HG02870 (cell line): ENCODE data around the gene NCF4.

ENCODE experiments used
- ATAC-seq: cut with Tn5 transposase; IDR thresholded peaks from one replicate; pipeline ENCODE4 v1.9.1; 2021; ENCODE audit warnings: mild to moderate bottlenecking, moderate library complexity; ENCODE audit not compliant: unreplicated experiment

The NCF4 gene

DNA sequence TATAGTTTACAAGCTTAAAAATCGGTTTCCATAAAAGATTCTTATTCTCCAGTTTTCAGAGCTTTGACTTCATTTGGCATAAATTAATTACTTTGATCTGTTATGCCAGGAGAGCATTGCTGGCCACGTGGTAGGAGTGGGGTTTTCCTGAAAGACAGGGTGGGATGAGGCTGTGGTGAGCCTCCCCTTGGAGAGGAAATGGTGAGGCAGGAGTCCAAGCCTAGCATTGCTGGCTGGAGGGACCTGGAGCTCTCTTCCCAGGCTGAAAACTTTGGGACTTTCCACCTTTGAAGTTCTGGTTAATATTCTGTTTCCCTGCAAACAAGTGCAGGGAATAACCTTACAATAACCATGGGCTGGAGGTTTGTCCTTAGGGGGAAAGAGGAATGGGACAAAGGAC lies 31.5 kb downstream of the NCF4 start:
- no peak for ATAC-seq

DNA sequence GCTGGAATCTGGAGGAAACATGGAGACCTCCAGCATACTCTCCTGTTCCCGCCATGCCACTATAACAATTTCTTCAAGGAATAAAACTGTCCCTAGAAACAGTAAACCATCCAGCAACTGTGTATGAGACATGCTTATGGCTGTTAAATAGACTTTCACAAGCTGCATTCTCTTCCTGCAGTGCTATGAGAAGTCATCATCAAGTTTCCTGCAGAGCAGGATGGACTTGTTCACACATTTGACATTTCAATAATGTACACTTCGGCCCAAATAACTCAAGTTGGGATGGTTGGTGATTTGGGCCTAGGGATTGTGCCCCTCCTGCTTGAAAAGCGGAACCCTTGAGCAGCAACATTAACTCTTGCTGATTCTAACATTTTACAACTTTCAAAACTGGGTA lies 32.5 kb downstream of the NCF4 start:
- ATAC-seq, result no peak

DNA sequence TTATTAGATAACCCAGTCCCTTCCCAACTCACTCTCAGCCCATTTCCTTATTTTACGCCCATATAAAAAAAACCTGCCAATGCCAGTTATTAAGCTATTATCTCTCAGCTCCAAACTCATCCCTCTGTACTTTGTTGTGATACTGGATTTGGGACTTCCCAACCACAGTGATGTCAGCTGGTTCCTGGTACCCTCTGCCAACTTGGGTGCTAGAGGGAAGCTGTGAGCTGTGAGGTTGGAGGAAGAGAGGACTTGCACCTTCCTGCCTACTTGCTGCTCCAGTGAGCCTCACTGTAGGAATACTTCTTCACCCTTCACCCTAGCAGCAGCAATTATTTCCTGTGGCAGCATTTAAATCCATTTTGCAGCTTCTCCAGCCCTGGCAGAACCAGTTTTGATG lies 33.5 kb downstream of the NCF4 start:
- ATAC-seq, result no peak

DNA sequence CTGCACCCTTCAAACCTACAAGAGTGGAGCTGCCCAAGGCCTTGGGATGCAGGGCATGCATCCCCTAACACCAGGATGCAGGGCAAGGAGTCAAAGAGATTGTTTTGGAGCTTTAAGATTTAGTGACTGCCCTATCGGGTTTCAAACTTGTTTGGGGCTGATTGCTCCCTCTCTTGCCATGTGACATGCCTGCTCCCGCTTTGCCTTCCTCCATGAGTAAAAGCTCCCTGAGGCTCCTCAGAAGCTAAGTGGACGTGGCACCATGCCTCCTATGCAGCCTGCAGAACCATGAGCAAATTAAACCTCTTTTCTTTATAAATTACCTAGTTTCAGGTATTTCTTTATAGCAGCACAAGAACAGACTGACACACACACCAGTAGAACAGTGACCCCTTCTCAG lies 36.8 kb downstream of the NCF4 start:
- no peak for ATAC-seq

- no peak for ATAC-seq
Measured at GRCh38 chr22:36898690-36899089, 37.9 kb downstream of the NCF4 start.

GRCh38 chr22:36899498-36899897 lies 38.7 kb downstream of the NCF4 start:
- no peak for ATAC-seq

GRCh38 chr22:36900225-36900624 lies 39.4 kb downstream of the NCF4 start:
- no peak for ATAC-seq

DNA sequence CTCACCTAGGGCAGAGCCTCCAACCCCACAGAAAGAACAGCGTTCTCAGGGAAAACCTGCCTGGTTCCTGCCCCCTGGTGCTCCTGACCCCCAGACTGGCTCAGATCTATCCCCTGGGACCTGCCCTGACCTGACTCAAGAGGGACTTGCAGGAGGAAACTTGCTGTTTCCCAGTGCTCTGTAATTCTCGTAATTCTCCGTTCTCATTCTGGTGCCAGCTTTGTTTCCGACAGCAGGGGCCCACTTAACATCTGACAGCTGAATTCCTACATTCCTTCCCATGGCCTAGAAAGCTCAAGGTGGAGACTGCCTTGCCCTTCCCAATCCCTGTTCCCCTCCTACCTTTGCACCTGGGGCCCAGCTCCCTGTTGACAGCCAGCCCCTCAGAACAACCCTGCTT lies 40.1 kb downstream of the NCF4 start:
- no peak for ATAC-seq

DNA sequence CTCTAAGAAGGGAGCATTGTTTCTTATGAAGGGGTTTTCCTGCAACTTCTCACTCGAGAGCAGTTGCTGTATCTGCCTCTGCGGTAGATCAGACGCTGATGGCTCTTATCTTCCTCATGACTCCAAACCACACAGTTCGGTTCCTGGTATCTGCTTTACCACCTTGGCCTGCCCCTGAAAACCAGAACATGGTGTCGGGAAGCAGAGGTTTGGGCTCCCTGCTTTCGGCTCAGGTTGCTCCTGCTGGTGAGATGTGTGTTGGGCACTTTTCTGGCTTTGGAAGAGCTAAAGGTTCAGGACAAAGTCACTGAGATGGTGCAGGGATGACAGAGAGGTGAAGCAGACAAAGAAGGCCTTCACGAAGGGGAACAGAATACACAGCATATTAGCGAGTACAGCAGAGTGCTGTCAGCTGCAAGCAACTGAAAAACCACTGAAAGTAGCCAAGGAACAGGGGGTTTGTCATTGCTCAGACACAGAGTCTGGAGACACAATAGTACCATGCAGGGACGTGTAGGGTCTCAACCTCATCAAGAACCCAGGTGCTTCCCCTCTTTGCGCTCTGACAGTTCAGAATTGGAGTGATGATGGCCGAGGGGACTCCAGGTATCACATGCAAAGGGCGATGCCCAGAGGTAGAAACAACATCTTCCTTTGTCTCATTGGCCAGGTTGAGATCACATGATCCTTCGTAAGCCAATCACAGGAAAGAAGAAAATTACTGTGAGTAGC lies 40.8 kb downstream of the NCF4 start:
- ATAC-seq, result peak; percentile 88

GRCh38 chr22:36902143-36902926 lies 41.5 kb downstream of the NCF4 start:
- no peak for ATAC-seq

DNA sequence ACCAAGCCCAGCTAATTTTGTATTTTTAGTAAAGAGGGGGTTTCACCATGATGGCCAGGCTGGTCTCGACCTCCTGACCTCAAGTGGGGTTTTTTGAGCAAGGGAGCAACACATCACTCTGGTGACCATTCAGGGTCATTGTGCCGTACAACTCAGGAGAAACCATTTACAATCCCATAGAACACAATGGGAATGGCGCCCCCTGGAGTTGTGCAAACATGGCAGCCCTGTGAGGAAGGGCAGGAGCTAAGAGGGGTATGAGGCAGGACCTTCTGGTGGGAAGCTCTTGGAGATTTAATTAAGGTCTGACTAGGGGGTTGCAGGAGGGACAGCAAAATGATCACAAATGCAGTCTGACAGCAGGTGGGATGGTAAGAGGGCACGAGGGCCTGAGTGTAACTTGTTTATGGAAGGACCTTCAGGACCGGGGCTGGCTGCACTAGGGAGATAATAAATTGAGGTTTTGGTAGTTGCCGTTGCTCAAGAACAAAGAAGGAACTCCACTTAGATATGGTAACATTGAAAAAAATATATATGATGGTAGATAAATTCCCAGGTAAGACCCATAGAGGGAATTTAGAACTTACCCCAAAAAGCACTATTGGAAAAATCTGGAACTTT lies 43.6 kb downstream of the NCF4 start:
- no peak for ATAC-seq

DNA sequence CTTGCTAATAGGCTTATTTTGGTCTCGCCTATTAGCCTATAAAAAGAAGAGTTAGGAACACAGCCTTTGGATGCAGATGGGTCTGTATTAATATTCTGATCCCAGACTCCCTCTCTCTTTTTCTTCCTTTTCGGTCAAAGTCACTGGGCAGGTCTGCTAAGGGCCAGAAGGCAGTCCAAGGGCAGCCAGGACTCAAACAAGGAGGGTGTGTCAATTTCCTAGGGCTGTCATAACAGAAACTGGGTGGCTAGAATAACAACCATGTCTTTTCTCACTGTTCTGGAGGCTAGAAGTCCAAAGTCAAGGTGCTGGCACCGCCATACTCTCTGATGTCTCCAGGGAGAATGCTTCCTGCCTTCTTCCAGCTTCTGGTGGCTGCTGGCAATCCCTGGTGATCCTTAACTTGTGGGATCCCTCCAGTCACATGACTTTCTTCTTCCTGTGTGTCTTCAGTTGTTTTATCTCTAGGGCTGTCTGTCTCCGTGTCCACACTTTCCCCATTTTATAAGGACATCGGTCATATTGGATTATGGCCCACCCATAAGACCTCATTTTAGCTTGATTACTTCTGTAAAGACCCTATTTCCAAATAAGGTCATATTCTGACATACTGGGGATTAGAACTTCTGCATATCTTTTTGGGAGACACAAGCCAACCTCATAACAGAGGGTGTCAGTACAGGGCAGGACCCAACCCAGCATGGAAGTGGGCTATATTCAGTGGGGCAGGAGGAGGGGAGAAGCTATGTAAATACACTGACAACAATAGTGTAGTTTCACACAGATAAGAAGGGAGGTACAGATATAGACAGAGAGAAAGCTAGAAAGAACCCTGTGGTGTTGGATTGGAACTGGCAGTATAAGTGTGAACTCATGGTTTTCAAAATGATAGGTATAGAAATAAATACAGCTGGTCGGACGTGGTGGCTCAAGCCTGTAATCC lies 46.7 kb downstream of the NCF4 start:
- no peak for ATAC-seq

DNA sequence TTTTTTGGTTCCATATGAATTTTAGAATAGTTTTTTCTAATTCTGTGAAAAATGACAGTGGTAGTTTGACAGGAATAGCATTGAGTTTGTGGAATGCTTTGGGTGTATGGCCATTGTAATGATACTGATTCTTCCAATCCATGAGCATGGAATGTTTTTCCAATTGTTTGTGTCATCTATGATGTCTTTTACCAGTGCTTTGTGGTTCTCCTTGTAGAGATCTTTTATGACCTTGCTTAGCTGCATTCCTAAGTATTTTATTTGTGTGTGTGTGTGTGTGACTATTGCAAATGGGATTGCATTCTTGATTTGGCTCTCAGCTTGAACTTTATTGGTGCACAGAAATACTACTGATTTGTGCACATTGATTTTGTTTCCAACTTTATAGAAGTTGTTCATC lies 49.7 kb downstream of the NCF4 start:
- no peak for ATAC-seq

- ATAC-seq, result no peak
Measured at GRCh38 chr22:36911887-36912661, 51.3 kb downstream of the NCF4 start.

- ATAC-seq, result no peak
Measured at GRCh38 chr22:36912694-36913426, 52.1 kb downstream of the NCF4 start.

DNA sequence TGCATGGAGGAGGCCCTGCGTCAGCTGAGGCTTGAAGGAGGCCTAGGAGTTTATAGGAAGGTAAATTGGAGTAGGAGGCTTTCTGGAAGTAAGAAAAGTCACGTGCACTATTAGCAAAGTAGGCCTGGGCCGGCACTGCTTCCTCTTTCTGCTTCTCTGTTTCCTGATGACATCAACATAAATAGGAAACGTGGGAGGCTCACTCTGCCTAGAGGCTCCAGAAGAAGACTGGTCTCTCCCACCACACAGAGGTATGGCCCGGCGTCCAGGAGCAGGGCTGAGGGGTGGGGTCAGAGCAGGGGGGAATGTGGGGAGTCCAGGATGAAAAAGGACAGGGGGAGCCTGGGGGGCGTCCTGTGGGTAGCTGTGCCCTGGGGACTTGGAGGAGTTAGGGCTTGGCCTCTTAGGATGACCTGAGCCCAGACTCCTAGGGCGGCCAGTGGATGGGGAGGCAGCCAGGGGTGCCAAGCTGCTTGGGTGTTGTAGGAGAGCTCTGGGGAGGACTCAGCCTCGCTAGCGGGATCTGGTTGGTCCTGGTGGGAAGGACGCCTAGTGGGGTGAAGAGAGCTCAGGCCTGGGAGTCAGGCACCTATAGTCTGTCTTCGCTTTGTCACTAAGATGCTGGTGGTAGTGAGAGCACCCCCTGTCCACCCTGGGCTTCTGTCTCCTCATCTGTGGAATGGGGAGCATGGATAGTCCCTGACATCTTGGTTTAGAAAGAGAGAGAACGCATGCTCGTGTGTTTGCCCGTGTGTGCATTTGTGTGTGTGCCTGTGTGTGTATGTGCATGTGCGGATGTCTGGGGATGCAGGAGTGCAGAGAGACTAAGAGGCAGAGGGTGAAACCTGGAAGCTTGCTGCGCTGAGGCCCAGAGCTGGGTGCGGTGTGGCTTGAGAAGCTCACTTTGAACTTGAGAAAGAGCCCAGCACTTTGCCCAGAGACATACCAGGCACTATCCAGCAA lies 52.9 kb downstream of the NCF4 start, which contains the start of gene CSF2RB:
TSS of gene CSF2RB (plus strand) at position 202 of the 963 bp plus-strand sequence. CDS start 8,580 bp downstream, outside the sequence.
- ATAC-seq, result peak; percentile 45

DNA sequence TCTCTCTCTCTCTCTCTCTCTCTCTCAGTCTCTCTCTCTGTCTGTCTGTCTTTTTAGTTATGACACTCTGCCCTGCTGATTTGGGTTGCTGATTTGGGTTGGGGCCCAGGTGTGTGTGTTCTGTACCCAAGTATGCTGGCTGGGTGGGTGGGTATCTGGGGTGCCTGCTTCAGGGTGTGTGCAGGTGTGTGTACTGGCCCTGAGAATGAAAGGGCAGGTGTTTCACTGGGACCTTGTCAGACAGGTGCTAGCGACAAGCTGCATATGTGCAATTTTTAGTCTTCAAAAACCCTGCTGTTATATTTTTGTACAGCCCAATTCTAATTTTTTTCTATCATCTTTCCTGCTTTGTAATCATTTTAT lies 53.6 kb downstream of the NCF4 start:
- ATAC-seq, result no peak

- no peak for ATAC-seq
Measured at GRCh38 chr22:36916034-36916433, 55.2 kb downstream of the NCF4 start.
